Ovary (tissue), 3 donors: Measurements from ENCODE around the gene LRRC71.

Experiments
- EP300 ChIP-seq: sonication (generic); formaldehyde crosslinking; IDR thresholded peaks from one replicate; pipeline ENCODE4 v1.6.1; 2017; ENCODE audit warnings: antibody characterized with exemption
- POLR2A ChIP-seq: fragments of 450-650 bp; IDR thresholded peaks from one replicate; pipeline ENCODE4 v1.6.1; 2017; ENCODE audit warnings: antibody characterized with exemption, mild to moderate bottlenecking, moderate library complexity
- TF ChIP-seq, protein P1 (sequence below), 3 donors: fragments of 450-650 bp in 2 of 3; fragments of 200-600 bp in 1 of 3; IDR thresholded peaks; one replicate each; pipeline versions ENCODE4 v1.5.1 to v1.8.0; 2016 to 2022; ENCODE audit warnings: antibody characterized with exemption in 3 of 3, mild to moderate bottlenecking in 1 of 3
- donor health status: DM: no; HTN: no; CAD: no.

DNA sequence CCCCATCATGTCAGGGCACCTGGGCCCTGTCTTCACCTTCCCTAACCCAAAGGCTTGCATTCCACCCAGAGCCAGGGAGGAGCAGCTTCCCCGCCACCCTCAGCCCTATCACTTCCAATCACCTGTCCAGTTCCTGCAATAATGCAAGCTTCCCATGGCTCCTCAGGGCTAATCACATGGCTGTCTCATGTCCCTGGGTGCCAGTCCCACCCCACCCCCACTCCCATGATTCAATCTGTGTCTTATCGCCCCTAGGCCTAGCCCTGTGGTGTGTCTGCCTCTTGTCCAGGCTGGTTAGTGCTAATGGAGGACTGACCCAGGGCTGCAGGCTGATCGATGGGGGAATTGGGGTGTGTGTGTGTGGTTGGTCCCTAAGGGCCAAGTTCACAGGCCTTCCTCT lies 37.9 kb upstream of the LRRC71 start:
- TF ChIP-seq, protein P1, sequence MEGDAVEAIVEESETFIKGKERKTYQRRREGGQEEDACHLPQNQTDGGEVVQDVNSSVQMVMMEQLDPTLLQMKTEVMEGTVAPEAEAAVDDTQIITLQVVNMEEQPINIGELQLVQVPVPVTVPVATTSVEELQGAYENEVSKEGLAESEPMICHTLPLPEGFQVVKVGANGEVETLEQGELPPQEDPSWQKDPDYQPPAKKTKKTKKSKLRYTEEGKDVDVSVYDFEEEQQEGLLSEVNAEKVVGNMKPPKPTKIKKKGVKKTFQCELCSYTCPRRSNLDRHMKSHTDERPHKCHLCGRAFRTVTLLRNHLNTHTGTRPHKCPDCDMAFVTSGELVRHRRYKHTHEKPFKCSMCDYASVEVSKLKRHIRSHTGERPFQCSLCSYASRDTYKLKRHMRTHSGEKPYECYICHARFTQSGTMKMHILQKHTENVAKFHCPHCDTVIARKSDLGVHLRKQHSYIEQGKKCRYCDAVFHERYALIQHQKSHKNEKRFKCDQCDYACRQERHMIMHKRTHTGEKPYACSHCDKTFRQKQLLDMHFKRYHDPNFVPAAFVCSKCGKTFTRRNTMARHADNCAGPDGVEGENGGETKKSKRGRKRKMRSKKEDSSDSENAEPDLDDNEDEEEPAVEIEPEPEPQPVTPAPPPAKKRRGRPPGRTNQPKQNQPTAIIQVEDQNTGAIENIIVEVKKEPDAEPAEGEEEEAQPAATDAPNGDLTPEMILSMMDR (IDR thresholded peaks at IDR 0.05) = no peak
- TF ChIP-seq EP300 (no peak), POLR2A (no peak)
